OCI-LY3 (cell line): ENCODE results near the gene IFI30.

Experiments used
- H2AFZ ChIP-seq: fragments of 200-600, 300-600 bp; shearing (Covaris generic); 2 replicates; pipeline ENCODE4 v1.6.0; 2014; ENCODE audit warnings: antibody characterized with exemption, low read depth, low read length
- H3K27ac ChIP-seq: fragments of 200-600, 300-600 bp; sonication (generic); 2 replicates; pipeline ENCODE4 v1.5.1; 2014; ENCODE audit warnings: mild to moderate bottlenecking, low read length, moderate library complexity, mixed read lengths
- H3K27me3 ChIP-seq: fragments of 200-600, 300-600 bp; sonication (generic); 2 replicates; pipeline ENCODE4 v1.6.1; 2014; ENCODE audit warnings: low read depth, low read length, mixed read lengths
- H3K36me3 ChIP-seq: fragments of 200-600, 300-600 bp; sonication (generic); replicated peaks from 2 replicates; pipeline ENCODE3; 2014; ENCODE audit warnings: low read depth, low read length, mixed read lengths
- H3K4me1 ChIP-seq: fragments of 300-600, 200-600 bp; sonication (generic); 2 replicates; pipeline ENCODE4 v1.6.1; 2014; ENCODE audit warnings: low read length, mixed read lengths
- H3K4me2 ChIP-seq: fragments of 200-600, 300-600 bp; sonication (generic); 2 replicates; pipeline ENCODE4 v1.6.1; 2014; ENCODE audit warnings: low read length, mixed read lengths
- H3K4me3 ChIP-seq: fragments of 300-600, 200-600 bp; sonication (generic); 2 replicates; pipeline ENCODE4 v1.5.1; 2014; ENCODE audit warnings: antibody characterized with exemption, mild to moderate bottlenecking, low read length, moderate library complexity
- H3K79me2 ChIP-seq: fragments of 300-600, 200-600 bp; shearing (Covaris generic); 2 replicates; pipeline ENCODE4 v1.6.1; 2014; ENCODE audit warnings: mild to moderate bottlenecking, low read length, mixed read lengths
- H3K9ac ChIP-seq: fragments of 300-600, 200-600 bp; shearing (Covaris generic); 2 replicates; pipeline ENCODE4 v1.6.0; 2014; ENCODE audit warnings: mild to moderate bottlenecking, low read length, moderate library complexity
- H3K9me3 ChIP-seq: fragments of 200-600, 300-600 bp; shearing (Covaris generic); 2 replicates; pipeline ENCODE4 v1.6.1; 2014; ENCODE audit warnings: low read length, mixed read lengths; ENCODE audit not compliant: insufficient read depth
- H4K20me1 ChIP-seq: fragments of 200-600, 300-600 bp; sonication (generic); 2 replicates; pipeline ENCODE4 v1.6.1; 2016; ENCODE audit warnings: low read length, mixed read lengths; ENCODE audit not compliant: insufficient read depth
- EZH2phosphoT487 ChIP-seq: fragments of 200-600 bp; shearing (Covaris generic); IDR thresholded peaks from 2 replicates; pipeline ENCODE4 v1.6.1; 2018; ENCODE audit warnings: antibody characterized with exemption, mixed run types, low read depth
- TF ChIP-seq, protein P1 (sequence below): fragments of 200-600, 300-600 bp; sonication (generic); IDR thresholded peaks from 2 replicates; pipeline ENCODE4 v1.5.1; 2014; ENCODE audit warnings: antibody characterized with exemption, low read length, low read depth

IFI30 gene

DNA sequence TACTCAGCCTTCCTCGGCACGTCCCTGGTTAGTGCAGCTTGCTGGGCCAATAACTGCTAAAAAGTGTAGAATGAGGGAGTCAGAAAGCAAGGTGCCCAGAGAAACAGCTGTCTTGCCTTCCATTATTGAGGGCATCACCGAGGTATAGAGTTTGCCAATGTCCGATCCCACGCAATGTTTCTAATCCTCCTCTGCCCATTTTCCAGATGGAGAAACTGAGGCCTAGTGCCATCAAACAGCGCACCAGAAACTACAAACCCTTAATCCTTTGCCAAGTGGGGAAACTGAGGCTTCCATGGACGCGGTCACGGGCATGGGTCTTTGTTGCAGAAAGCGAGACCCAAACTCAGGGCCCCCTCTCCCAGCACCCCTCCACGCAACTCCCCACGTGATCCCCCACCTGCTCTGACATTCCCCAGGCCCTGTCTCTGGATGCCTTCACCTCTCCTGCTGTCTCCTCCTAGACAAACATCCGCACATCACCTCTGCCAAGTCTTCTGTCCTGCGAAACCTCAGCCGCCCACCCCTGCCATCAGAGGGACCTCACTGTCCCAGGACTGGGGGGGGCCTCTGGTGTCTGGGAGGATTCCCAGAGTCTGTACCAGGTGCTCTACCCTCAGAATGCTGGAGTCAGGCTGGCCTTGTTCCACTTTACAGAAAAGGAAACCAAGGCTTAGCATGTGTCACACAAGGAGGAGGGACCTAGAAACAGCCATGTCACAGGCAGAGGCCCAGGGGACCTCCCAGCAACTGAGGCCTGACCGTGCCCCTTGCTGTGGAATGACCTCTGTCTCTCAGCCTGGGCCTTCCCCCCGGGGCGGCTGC is 53.6 kb downstream of the IFI30 start:
- Histone ChIP-seq H3K9ac (no peak overlapping the region), H3K27me3 (peaks cover 9% of the 10 kb centered on the region; the same call in 1 of the 2 replicates), H2AFZ (no peak overlapping the region), H3K9me3 (no peaks in the 10 kb centered on the region), H3K4me1 (no peaks in the 10 kb centered on the region), H3K27ac (no peak overlapping the region), H3K4me2 (no peak overlapping the region), H3K4me3 (no peak overlapping the region), H3K79me2 (no peaks in the 10 kb centered on the region), H3K36me3 (no peaks in the 10 kb centered on the region), H4K20me1 (no peaks in the 10 kb centered on the region)
- TF ChIP-seq, protein P1, sequence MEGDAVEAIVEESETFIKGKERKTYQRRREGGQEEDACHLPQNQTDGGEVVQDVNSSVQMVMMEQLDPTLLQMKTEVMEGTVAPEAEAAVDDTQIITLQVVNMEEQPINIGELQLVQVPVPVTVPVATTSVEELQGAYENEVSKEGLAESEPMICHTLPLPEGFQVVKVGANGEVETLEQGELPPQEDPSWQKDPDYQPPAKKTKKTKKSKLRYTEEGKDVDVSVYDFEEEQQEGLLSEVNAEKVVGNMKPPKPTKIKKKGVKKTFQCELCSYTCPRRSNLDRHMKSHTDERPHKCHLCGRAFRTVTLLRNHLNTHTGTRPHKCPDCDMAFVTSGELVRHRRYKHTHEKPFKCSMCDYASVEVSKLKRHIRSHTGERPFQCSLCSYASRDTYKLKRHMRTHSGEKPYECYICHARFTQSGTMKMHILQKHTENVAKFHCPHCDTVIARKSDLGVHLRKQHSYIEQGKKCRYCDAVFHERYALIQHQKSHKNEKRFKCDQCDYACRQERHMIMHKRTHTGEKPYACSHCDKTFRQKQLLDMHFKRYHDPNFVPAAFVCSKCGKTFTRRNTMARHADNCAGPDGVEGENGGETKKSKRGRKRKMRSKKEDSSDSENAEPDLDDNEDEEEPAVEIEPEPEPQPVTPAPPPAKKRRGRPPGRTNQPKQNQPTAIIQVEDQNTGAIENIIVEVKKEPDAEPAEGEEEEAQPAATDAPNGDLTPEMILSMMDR, result no peak
- no peak for TF ChIP-seq EZH2phosphoT487
